SKM-1 (cell line): ENCODE results near the gene COPS8.

Source experiments
- DNase-seq: peaks from one replicate; lab custom pipeline; 2025; ENCODE audit not compliant: unreplicated experiment; lab: John Stamatoyannopoulos, UW

COPS8 gene

DNA sequence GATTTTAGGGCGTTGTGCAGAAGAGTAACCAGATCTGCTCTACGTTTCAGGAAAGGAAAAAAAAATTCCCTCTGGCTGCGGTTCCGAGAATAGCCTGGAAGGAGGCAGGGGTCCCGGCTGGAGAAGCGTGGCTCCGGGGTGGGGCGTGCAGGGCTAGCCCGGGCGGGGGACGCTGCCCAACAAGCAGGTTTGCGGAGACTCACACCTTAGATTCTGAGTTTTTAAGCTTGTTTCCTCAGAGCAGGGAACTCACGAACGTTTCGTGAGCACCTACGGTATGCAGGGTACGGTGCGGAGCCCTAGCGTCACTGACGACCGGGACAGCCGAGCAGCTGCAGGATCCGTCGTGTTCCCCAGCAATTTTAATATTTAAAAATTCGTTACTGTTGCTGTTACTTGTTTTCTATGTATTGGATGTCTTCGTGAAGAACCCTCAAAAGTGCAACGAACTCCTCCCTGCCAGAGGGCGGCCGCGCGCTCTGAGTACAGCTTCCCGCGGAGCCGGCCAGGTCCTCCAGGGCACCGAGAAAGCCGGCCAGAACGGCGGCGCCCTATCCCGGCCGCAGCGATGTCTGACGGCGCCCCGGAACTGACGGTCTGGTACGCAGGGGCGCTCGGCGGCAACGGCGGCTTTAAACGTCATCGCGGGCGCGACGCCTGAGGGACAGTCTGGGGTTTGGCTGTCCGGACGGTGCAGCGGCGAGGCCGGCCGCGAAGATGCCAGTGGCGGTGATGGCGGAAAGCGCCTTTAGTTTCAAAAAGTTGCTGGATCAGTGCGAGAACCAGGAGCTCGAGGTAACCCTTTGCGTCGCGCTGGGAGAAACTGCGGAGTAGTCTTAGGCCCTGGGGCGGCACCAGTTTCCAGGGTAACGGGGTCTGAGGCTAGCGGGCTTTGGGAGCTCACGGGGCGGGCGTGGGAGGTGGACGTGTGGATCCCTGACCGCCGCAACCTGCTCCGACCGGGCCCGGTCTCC, at the start of gene COPS8:
TSS of gene COPS8 (plus strand) at position 642 of the 974 bp plus-strand sequence. CDS start at position 718, 76 bp downstream.
- peak; percentile 61 for DNase-seq

DNA sequence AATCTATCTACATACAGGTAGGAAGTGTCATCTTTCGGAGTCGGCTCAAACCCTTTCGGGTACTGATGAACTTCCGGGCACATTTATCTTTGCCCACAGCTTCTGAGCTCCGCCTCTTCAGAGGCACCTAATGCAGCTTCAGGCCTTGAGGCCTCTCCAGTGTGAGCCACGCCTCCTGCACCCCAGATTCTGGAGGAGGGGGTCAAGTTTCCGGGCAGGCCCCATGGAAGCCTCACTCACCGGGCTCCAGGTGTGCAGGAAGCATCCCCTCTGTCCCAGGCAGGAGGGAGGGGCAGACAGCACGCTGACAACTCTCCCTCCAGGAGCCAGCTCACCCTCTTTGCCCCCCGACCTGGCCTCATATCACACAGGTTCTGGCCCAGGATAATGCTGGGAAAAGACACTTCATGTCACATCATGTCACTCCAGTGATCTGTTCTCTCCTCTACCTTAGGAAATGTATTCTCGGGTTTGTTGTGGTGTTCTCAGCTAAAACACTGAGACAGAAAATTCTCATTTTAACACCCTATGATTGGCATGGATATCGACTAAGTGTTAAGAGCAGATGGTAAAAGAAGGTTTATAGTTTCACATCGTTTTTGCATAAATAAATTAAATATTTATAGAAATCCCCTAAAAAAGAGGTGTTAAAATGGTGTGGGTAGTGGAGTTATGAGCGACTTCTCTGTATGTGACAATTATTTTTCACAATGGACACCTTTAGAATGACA, 46.2 kb upstream of the COPS8 start:
- no peak for DNase-seq

DNA sequence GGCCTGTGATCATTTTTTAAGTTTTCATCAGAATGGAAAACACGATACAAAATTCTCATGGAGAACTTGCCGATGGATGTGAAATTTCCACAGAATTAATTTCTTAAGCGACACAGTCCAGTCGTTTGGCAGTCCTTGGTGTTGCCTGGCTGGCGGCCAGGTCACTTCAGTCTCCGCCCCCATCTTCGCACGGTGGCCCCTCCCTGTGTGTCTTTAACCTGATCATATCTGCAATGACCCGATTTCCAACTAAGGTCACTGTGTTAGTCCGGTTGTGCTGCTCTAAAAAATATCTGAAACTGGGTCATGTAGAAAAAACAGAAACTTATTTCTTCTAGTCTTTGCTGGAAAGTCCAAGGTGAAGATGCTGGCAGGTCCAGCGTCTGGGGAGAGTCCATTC, 44.5 kb upstream of the COPS8 start:
- no peak for DNase-seq

DNA sequence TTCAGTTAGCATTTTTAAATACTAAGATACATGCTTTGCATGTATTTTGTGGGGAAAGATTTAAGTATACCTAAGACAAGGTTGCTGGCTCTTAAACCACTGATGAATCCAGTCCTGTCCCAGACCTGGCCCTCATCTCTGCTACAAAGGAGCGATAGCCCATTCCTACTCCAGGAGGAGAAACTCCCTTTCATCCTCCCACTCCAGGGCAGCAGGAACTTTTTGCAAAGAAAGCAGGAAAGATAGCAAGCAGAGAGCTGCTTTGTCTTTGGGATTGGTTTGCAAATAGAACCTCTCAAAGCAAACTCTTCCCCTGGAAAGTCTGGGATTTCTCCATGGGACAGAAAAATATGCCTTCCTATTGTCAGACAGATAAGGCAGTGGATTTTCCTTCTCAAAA, 43.6 kb upstream of the COPS8 start:
- DNase-seq, result no peak

DNA sequence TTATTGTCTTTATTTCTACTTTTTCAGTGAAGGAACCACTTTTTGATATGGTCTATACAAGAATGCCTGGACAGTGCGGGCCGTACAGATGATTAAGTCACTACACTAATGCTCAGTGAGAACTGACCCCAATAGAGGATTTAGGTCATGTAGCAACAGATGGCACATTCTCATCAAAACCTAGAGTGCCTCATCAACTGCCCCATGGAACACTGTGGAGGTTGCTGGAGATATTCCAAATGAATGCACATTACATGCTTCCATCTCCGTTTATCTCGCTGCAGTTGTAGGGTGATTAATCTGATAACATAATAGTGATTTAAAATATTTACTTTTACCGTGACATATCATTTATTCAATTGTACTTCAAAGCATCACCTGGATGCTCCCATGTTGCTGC, 41.8 kb upstream of the COPS8 start:
- DNase-seq, result no peak

DNA sequence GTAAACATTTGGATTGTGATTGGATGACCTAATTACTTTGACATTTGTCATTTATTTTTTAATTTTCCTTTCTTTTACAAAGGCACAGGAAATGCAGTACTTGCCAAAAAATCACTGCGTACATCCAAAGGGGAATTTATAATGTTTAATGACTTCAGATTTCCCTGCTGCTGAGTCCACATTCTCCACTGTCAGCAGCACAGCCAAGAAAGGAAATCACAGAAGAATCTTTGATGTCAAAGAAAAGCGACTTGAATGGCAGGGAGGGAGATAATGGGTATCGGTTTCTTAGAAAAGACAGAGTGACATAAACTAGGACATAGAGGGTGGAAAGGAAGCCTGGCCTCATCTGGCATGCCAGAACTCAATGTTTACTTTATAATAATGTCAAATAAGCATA, 41.4 kb upstream of the COPS8 start:
- DNase-seq, result no peak

DNA sequence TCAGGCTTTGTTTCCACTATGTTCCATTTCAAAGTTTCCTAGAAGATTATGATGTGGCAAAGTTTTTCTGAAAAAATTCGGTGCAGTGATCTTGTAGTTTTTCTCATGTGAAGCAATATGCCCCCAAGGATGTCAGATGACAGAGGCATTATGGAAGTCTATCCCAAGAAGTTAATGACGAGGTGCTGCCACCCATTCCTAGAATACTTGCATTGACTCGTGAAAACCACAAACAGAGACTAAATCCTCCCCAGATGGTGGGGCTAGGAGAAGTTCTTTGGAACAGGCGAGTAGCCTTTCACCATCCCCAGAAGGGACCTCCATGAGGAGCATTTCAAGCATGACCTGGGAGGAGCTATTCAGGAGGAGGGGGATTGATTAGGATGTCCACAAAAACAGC, 40.2 kb upstream of the COPS8 start:
- DNase-seq, result no peak

DNA sequence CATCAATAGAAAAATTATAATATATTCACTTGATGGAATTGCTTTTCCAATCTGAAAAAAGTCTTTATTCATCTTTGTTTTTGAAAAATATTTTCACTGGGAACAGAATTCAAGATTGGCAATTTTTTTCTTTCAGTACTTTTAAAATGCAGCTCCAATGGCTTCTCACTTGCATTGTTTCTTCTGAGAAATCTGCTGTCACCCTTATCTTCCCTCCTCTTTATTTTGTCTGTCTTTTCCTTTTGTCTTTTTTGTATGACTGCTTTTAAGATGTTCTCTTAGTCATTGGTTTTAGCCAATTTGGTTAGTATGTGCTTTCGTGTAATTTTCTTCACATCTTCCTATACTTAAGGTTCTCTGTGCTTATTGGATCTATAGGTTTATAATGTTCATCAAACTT, 37.1 kb upstream of the COPS8 start:
- no peak for DNase-seq

DNA sequence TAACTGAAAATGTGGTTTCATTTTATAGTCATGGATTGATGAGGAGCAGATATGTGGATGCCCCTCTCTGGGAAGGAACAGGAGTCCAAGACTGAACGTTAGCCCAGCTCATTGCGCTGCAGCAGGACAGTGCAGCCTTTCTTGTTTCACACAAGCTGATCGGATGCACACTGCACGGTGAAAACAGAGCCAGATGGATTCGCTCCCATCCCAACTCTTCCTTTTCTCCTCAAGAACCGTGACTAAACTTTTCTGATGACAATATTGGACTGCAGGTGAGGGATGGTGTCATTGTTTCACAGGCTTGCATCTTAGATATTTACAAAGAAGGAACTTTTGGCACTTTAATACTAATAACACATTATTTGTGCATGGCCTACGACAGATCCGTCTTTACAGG, 33.8 kb upstream of the COPS8 start:
- DNase-seq, result no peak

DNA sequence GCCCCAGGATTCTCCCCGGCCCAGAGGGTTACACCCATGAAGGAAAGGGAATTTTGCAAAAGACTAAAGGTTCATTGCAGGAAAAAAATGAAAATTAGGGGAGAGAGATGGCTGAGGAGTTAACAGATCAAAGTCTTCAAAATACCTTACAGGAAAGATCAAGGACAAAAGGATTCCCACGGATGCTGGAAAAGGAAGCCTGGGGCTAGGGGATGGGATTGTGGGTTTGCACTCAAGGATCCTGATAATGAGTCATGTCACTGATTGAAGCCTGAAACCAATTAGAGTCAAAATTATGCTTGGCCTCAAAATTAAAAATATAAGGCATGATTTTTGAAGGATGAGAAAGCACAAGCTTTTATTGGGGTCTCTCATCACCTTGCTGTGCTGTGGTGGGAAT, 32.6 kb upstream of the COPS8 start:
- DNase-seq, result no peak

DNA sequence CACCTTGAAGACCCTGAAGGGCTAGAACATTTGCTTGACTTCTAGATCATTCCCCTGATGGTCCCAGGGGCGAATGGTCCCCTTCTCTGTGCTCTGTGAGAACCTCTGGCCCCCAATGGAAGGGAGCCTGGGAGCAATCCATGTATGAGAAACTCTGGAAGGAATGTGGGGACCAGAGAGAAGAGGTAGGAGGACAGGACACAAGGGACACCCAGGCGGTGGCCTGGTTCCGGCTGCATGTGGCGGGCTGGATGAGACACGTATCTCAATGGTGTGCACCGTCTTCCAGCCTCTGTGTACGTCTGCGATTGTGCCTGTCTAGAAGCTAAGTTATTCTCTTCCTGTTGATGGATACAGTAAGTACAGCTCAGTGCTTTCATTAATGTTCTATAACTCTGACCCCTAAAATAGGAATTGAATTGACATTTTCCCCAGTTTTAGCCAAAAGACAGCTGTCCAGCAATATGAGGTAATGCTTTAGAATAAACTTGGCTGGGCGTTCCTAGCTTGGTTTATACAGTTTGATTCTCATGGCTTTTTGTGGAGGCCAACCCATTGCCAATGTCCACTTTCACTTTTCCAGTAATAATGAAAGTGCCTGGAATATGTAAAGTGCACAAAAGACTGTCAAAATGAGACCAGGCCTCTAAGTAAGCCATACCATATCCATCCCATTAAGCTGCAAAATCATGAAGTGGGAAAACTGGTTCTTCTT, 30.1 kb upstream of the COPS8 start:
- no peak for DNase-seq

DNA sequence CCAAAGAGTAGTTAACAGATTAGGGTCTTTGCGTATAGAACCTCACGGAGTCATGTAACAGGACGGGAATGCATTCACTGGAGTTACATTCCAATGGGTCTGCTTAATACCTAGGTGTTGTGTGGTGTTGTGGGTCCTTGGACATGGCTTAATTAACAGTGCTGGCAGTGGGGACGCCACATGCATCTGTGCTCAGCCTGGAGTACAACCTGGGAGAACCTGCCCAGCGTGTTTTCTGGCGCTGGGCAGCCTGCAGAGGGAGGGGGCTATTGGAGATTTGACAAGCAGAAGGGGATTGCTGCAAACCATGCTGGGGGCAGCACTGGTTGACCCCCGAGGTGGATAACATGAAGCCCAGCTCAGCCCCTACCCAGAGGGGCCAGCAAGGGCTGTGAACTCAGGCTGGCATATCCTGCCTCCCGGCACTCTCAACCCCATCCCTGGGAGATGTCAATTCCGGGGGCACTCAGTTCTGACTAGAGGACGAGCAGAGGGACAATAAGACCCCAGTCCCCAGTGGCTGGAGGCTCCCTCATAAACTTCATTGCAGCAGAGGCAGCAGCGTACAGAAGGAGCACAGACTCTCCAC, 29.3 kb upstream of the COPS8 start:
- no peak for DNase-seq

DNA sequence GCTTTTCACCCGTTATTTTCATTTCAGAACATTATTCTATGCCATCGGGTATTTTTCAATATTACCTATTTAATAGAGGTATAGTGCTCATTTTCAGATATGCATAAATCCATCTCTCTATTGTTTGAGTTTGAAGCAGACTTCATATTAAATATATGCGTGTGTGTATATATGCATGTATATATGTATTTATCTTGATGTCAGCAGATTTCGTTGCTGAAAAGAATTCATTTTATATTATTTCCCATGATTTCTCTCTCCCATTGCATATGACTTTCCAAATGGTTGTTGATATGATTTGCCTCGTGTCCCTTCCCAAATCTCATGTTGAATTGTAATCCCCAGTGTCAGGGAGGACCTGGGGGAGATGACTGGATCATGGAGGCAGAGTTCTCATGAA, 28.6 kb upstream of the COPS8 start:
- no peak for DNase-seq

DNA sequence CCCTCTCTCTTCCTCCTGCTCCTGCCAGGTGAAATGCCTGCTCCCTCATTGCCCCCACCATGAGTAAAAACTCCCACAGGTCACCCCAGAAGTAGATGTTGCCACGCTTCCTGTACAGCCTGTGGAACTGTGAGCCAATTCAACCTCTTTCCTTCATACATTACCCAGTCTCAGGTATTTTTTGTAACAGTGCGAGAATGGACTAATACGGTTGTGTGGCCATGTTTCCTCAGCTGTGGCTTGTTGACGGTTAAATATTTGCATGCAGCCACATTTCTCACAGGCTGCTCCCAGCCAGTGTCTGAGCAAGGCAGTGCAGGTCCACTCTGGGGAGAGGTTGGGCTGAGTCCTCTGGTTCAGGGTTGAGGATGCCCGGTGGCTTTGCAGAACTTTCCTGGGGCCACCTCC, 27.8 kb upstream of the COPS8 start:
- no peak for DNase-seq

DNA sequence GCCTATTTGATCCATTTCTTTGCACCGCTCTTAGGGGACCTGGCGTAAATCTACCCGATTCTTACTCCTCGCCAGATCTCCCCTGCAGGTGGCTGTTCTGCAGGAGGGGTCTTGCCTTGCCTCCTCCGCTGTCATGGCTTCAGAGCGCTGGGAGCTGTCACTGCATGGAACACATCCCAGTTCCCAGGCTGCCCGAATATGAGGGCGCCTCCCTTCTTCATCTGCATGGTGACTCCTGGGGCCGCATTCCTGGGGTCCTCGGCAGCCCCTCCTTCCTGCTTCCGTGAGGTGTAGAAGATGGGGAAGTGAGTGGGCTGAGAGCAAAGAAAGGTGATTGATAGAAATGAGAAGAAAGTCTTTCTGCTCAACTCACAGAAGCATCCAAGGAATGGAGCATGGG, 27.3 kb upstream of the COPS8 start:
- DNase-seq, result no peak

DNA sequence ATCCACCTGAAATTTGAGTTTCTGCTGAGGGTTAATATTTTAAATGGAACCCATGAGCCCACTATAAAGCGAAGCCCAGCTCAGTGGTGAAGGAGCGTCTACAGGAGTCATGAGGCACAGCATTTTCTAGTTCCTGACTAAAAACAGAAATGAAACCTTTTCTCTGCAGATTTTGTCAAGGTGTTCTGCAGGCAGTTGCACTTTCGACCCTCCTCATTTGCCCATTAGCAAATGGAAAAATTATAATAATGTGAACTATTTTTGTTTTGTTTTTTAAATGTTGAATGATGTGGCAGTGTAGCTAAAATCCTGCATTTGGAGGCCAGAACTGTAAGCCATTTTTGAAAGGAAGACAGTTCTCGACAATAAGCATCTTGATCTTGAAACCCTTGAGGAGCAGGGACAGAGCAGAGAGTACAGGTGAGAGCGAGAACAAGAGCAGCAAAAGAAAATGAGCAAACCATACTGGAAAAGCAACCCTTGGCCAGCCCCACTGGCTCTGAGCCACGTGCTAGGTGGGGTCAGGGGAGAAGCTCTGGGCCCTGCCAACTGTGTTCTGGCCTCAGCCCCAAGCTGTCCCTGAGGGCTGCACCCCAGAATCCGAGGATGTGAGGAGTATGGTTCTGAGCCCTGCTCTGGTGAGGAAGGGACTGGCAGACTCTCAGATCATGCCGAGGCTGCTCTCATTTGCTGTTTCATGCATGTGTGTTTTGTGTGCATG, 26.4 kb upstream of the COPS8 start:
- DNase-seq, result no peak

DNA sequence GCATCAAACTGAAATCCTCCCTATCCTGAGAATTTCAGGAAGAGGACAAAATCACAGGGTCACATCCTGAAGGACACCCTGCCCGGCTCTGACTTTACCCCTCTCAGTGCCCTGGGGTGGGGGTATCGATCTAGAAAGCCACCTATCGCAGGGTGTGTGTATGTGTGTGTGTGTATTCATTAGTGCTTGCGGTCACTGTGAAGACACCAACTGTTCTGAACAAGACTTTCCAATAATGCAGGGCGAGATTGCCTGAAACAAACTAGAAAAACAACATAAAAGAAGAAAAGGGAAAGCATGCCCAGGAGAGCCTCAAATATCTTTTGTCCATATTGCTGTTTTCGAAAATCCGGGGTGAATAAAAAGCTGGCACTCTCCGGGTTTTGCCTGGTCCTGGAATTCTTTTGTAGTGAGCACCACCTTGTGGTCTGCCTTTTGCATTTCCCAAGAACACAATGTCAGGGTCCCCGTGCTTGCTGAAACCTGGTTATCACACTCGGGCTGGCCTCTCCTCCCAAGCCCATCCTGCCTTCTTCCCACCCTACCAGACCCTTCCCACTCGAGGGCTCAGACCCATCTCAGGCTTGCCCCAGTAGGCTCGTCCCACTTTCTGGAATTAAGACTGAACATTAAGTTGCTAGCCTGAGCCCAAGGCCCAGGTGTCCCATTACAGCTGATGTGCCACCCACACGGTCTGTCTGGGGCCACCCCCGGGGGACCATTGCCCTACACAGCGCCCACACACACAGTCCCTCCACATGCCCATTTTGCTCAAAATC, 25.0 kb upstream of the COPS8 start:
- no peak for DNase-seq

DNA sequence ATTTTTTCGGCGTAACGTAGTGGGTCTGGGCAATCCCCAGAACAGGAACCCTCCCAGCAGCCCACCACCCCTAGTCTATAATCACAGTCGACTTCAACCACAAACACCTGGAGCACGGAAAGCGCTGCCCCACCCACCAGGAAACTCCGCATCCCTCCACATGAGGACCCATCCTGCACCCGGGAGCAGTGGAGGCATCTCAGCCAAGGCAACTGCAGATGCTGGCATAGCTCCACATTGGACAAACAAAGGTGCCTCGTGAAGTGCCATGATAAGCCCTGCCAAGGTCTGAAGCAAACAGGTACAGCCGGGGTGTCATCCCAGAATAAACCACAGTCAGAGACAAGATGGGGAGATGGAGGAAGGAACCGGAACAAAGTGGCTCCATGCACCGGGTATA, 24.3 kb upstream of the COPS8 start:
- no peak for DNase-seq

DNA sequence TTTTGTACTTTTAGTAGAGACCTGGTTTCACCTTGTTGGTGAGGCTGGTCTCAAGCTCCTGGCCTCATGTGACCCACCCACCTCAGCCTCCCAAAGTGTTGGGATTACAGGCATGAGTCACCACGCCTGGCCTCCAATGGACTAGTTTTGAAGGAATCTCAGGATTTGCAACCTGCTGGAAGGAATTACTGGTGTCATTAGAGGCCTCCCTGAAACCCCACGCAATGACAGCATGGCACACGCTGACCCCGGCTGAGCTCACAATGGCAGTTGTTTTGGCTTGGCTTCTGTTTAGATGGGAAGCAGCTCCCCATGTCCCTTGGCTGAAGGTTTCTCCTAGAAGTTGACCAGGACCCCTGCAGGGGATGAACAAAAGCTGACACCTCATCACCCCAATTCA, 23.1 kb upstream of the COPS8 start:
- DNase-seq, result no peak
